Measurements from ENCODE around the gene CAMSAP1. TPM values are rescaled to one million over a fixed set of nuclear protein-coding genes. Genes with fewer than 3 reads are reported as not detected.

CAMSAP1 gene
- total and polyA plus RNA-seq, 10 donors, result 2.4 to 34.3 (median 19.8) TPM

- peaks cover 0 to 16% (median 0%) of the 10 kb centered on the region in 7 donors for H3K27me3 ChIP-seq (replicated peaks in 1 of 7)
- H3K9me3 ChIP-seq, result no peaks in the 10 kb centered on the region
- H3K27ac ChIP-seq, result no peak overlapping the region
- H3K4me1 ChIP-seq, result no peaks in the 10 kb centered on the region
- intact Hi-C loops (cut with DNase I; ENCODE audit: low total_unique reads), result no loop called here
- peaks cover 0 to 84% (median 0%) of the 10 kb centered on the region in 6 donors for H3K36me3 ChIP-seq
- WGBS, 5 donors, result 84 to 95% (median 91%) methylated on average over 15 of the region's 15 CpGs
- no peak for DNase-seq
- no peak overlapping the region for H3K4me3 ChIP-seq
- TF ChIP-seq POLR2A (IDR thresholded peaks at IDR 0.05), result no peak
- no peak for TF ChIP-seq CTCF (IDR thresholded peaks at IDR 0.05 in 8 of 11, conservative IDR thresholded peaks at IDR 0.05 in 3 of 11)
These were observed 133.1 kb downstream of the CAMSAP1 start for GRCh38 chr9:135774239-135774747.

GRCh38 chr9:135773530-135774238 lies 133.7 kb downstream of the CAMSAP1 start:
- Histone ChIP-seq H3K36me3 (peaks cover 0 to 81% (median 0%) of the 10 kb centered on the region in 6 donors), H3K9me3 (no peaks in the 10 kb centered on the region), H3K4me3 (no peak overlapping the region), H3K4me1 (no peaks in the 10 kb centered on the region), H3K27ac (no peak overlapping the region), H3K27me3 (replicated peaks in 1 of 7) (peaks cover 0 to 16% (median 0%) of the 10 kb centered on the region in 7 donors)
- DNase-seq, result no peak
- no peak for TF ChIP-seq POLR2AphosphoS5 (IDR thresholded peaks at IDR 0.05)
- no peak for TF ChIP-seq POLR2A (IDR thresholded peaks at IDR 0.05)
- TF ChIP-seq CTCF (IDR thresholded peaks at IDR 0.05 in 8 of 11, conservative IDR thresholded peaks at IDR 0.05 in 3 of 11), result no peak
- WGBS, 5 donors, result 77 to 89% (median 83%) methylated on average over 10 to 11 of the region's 11 CpGs
- intact Hi-C loops (cut with DNase I; ENCODE audit: low total_unique reads), result no loop called here

- Histone ChIP-seq H3K27me3 (replicated peaks in 1 of 7) (peaks cover 0 to 16% (median 0%) of the 10 kb centered on the region in 7 donors), H3K27ac (no peak overlapping the region), H3K4me1 (no peaks in the 10 kb centered on the region), H3K9me3 (no peaks in the 10 kb centered on the region), H3K4me3 (no peak overlapping the region), H3K36me3 (peaks cover 0 to 77% (median 0%) of the 10 kb centered on the region in 6 donors)
- WGBS, 5 donors, result 57 to 82% (median 73%) methylated on average over 21 to 36 of the region's 36 CpGs
- no peak for DNase-seq
- no peak for TF ChIP-seq POLR2A (IDR thresholded peaks at IDR 0.05)
- TF ChIP-seq CTCF (IDR thresholded peaks at IDR 0.05 in 8 of 11, conservative IDR thresholded peaks at IDR 0.05 in 3 of 11), result no peak
- no peak for TF ChIP-seq POLR2AphosphoS5 (IDR thresholded peaks at IDR 0.05)
- intact Hi-C loops (cut with DNase I; ENCODE audit: low total_unique reads), result no loop called here
These were observed 134.4 kb downstream of the CAMSAP1 start for GRCh38 chr9:135772702-135773493.
